ENCODE results near the gene HERC5. TPM values are rescaled to one million over a fixed set of nuclear protein-coding genes. Genes with fewer than 3 reads are reported as not detected.
"Not testable (repeated sequence)": the region's sequence is repeated elsewhere in the genome, so short reads cannot be mapped to it uniquely, and the experiment has no call there.

Gene HERC5
- 2.6 and 3.0 TPM in 2 replicates for total RNA-seq (2014; rRNA removed; shearing (Covaris generic))
- 0.29 and 1.6 TPM in 2 replicates for polyA plus RNA-seq (2014; cell fraction: nucleus; rRNA removed)

DNA sequence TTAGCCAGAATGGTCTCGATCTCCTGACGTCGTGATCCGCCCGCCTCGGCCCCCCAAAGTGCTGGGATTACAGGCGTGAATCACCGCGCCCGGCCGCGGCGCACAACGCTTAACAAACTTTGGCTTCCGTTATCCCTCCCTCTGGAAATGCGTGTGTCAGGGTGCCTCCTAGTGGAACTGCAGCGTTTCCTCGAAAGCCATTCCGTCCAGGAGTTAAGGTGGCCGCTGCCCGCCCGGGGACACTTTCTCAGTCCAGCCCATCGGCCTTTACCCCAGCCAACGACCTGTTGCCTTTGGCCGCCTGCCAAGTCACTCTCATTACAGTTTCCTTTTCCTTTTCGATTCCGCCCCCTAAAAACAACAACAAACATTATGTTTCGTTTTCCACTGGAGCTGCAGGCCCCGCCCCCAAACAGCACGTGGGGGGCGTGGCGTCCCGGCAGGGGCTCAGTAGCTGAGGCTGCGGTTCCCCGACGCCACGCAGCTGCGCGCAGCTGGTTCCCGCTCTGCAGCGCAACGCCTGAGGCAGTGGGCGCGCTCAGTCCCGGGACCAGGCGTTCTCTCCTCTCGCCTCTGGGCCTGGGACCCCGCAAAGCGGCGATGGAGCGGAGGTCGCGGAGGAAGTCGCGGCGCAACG lies at the start of gene HERC5:
Gene HERC5, plus strand, starts transcription at position 450 of the 637 bp plus-strand sequence. Its CDS starts 151 bp downstream, at position 601.
- peak; percentile 86 for DNase-seq (ENCODE audit: extremely low read depth, low read depth)

GRCh38 chr4:88409206-88409605 lies 47.7 kb upstream of the HERC5 start:
- no peak for DNase-seq (ENCODE audit: extremely low read depth, low read depth)

- no peak for DNase-seq (ENCODE audit: extremely low read depth, low read depth)
Measured at GRCh38 chr4:88409789-88410188, 47.1 kb upstream of the HERC5 start.

DNA sequence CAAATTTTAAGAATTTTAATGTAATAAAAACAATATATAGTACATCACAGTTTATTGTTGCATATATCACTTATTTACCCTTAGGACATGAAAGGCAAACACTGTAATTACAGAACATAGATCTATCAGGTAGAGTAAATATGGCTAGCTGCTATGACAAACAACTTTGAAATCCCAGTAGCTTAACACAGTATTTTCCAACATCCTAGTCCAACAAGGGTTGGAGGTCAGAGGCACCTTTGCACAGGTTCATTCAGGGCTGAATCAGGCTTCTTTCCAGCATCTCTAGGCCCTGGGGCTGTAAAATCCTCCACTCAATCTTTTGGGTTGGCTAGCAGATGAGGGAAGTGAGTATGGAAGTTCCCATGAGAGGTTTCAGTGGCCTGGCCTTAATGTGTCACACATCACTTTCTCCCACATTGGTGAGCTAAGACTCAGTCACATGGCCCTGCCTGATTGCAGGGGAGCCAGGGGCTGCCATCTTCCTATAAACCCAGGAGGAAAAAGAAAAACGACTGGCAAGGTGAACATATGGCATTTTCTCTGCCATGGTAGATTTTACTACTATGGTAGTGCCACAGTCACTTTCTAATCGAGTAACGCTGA lies 45.3 kb upstream of the HERC5 start:
- DNase-seq (ENCODE audit: extremely low read depth, low read depth): no peak

- no peak for DNase-seq (ENCODE audit: extremely low read depth, low read depth)
Measured at GRCh38 chr4:88413801-88414200, 43.1 kb upstream of the HERC5 start.

GRCh38 chr4:88414755-88415154 lies 42.2 kb upstream of the HERC5 start:
- no peak for DNase-seq (ENCODE audit: extremely low read depth, low read depth)

DNA sequence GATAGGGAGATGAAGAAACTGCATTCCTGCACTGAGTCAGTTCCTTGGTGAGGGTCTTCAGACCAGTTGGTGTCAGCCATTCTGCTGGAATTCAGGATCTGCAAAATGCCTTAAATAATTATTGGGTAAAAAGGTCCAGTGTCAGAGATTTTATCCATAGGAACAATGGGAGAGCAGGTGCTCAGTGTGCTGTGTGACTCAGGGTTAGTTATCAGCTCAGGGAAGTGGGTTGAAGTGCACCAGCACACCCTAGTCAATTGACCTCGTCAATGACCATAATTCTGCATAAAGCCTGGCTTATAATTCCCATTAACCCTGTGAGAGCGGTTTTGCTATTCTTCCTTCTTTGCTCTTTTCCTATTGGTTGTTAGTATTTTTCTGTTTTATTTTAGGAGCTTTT lies 40.9 kb upstream of the HERC5 start:
- DNase-seq (ENCODE audit: extremely low read depth, low read depth): no peak

DNA sequence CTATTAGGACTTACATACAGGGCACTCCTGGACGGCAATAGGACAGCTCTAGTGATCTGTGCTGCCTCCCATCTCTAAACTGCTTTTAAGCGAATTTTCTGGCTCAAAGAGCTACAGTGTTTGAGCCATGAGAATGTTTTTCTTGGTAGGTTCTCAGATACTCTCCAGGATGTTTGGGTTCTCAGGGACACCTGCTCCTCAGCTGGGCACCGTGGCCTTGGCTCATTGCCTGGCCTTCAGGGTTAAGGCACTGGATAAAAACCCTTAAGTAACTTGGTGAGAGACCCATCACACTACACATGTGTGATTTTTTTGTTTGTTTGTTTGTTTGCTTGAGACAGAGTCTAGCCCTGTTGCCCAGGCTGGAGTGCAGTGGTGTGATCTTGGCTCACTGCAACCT lies 38.5 kb upstream of the HERC5 start:
- no peak for DNase-seq (ENCODE audit: extremely low read depth, low read depth)

DNA sequence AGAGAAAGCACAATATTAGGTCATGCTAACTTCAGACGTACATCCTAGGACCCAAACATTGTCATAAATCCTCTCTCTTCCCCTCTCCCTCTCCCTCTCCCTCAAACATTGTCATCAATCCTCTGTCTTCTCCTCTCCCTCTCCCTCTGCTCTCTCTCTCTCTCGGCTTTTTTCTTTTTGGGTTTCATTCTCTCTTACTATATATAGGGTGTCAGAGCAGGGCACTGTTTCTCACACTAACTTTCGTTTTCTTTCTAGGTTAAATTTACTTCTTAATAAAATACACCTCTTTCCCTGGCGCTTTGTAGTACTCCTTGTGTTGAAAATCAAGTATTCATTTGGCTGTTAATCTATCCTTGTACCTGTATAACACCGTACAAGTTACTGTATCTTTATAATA lies 37.0 kb upstream of the HERC5 start:
- no peak for DNase-seq (ENCODE audit: extremely low read depth, low read depth)

- DNase-seq (ENCODE audit: extremely low read depth, low read depth): no peak
Measured at GRCh38 chr4:88420844-88421243, 36.1 kb upstream of the HERC5 start.

DNA sequence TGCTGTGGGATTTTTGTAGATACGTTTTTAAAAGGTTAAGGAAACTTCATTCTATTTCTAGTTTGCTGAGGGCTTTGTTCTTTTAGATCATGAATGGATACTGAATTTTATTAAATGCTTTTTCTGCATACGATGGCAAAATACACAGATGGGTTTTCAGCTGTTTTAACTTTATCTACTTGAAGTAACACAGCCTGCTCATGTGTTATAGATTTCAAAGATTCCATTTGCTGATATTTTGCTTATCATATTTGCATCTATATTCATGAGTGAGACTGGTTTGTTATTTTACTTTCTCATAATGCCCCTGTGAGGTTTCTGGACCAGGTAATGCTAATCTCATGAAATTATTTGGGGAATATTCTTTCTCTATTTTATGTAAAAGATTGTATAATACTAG lies 34.5 kb upstream of the HERC5 start:
- DNase-seq (ENCODE audit: extremely low read depth, low read depth): no peak

DNA sequence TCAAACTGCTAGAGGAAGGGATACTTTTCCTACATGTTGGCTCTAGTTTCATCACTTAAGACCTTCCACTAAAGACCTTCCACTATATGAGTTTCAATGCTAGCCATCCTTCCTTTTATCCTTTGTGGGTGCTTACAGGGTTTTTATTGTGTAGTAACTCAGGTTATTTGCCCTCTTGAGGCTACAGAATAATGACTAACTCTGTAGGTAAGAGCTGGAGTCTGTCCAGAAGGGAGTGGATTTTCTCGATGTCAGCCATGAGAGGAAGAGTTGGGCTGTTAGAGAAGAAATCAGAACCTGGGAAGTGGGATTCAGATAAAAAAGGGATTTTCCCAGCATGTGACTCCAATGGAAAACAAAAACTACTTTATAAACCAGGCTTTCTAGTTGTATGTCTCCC lies 27.5 kb upstream of the HERC5 start:
- DNase-seq (ENCODE audit: extremely low read depth, low read depth): no peak

DNA sequence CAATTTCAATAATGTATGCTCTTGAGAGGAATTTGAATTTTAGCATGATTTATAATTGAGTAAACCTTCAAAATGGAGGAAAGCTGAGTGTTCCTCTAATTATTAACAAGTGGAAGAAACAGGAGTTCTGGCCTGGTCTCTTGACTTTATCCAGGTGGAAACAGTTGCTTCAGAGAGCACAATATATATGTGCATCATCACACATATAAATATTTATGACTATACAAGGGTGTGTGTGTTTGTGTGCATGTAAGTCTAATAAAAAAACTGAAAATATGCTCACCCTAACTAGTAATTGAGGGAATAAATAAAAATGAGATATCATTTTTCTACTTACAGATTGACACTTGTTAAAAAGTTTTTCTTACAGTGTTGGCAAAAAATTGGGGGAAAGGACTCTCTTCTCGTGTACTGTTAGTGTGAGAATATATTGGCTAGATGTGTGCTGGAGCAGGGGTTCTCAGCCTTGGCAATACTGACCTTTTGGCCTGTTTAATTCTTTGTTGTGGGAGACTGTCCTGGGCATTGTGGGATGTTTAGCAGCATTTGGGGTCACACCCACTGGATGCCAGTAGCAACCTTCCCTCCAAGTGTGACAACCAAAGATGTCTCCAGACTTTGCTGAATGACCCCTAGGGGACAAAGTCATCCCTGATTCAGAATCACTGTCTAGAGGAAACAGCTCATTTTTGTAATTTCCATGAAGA lies 20.8 kb upstream of the HERC5 start:
- no peak for DNase-seq (ENCODE audit: extremely low read depth, low read depth)

- DNase-seq (ENCODE audit: extremely low read depth, low read depth): not testable (repeated sequence)
Measured at GRCh38 chr4:88437873-88438272, 19.0 kb upstream of the HERC5 start.

- DNase-seq (ENCODE audit: extremely low read depth, low read depth): no peak
Measured at GRCh38 chr4:88439161-88439760, 17.7 kb upstream of the HERC5 start.

GRCh38 chr4:88440146-88440545 lies 16.8 kb upstream of the HERC5 start:
- DNase-seq (ENCODE audit: extremely low read depth, low read depth): no peak

DNA sequence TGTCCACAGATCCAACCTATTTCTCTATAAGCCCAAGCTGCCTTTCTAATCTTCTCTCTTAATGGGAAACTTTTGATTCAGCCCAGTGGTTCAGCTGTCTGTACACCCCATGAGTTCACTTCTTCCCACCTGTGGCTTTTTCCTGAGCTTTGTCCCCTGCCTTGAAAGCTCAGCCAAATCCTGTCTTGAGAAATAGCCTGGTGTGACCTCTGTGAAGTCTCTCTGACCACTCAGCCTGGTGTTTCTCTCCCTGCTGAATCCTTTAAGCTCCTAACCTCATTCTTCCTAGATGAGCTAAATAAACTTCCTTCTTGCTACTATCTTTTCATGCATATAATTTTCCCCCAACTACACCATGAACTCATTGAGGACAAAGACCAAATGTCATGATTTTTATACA lies 15.2 kb upstream of the HERC5 start:
- DNase-seq (ENCODE audit: extremely low read depth, low read depth): no peak

DNA sequence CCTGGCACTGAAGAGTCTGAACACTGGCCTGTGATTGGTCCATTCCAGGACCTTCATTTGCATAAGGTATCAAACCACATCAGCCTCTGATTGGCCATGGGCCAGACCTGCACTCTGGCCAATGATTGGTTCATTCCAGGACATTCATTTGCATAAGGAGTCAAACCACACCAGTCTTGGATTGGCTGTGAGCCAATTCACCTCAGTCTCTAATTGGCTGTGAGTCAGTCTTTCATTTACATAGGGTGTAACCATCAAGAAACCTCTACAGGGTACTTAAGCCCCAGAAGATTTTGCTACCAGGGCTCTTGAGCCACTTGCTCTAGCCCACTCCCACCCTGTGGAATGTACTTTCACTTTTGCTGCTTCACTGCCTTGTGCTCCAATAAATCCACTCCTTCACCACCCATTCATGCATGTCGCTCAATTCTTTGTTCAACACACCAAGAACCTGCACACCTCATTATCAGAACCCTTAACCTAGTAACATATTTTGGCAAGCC lies 14.2 kb upstream of the HERC5 start:
- DNase-seq (ENCODE audit: extremely low read depth, low read depth): no peak

DNA sequence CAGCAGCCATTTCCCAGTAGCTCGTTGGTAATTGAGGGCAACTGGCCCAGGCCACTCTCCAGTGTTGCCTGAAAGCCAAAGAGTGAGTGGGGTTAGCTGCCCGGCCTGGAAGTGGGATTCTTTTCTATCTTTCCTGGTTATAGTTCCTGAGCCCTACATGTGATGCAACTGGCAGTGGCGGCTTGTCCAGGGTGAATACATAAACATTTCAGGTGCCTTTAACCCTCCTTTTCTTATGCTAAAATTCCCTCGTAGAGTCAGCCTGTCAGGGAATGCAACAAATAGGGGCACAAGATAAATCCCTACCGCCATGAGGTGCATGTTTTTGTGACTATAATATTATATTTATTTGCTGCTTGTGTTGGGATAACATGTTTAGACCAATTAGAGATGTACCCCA lies 13.4 kb upstream of the HERC5 start:
- DNase-seq (ENCODE audit: extremely low read depth, low read depth): no peak

- no peak for DNase-seq (ENCODE audit: extremely low read depth, low read depth)
Measured at GRCh38 chr4:88445252-88445651, 11.7 kb upstream of the HERC5 start.

- DNase-seq (ENCODE audit: extremely low read depth, low read depth): no peak
Measured at GRCh38 chr4:88446124-88446523, 10.8 kb upstream of the HERC5 start.
